GM12801 (cell line): ENCODE results near the gene ARF1.

Source experiments
- CTCF ChIP-seq: IDR thresholded peaks from one replicate; pipeline ENCODE4 v1.5.1; 2011; ENCODE audit warnings: control low read depth; ENCODE audit not compliant: insufficient read length; ENCODE audit errors: extremely low read depth

The ARF1 gene

GRCh38 chr1:228038387-228039005 is 44.0 kb upstream of the ARF1 start:
- no peak for TF ChIP-seq CTCF

- no peak for TF ChIP-seq CTCF
Observed at GRCh38 chr1:228039006-228039903, 43.3 kb upstream of the ARF1 start.

- no peak for TF ChIP-seq CTCF
Observed at GRCh38 chr1:228039986-228040385, 42.5 kb upstream of the ARF1 start.

- TF ChIP-seq CTCF: no peak
Observed at GRCh38 chr1:228041316-228041715, 41.2 kb upstream of the ARF1 start.

GRCh38 chr1:228042508-228042907 is 40.0 kb upstream of the ARF1 start:
- no peak for TF ChIP-seq CTCF

GRCh38 chr1:228043281-228043848 is 39.1 kb upstream of the ARF1 start:
- TF ChIP-seq CTCF: no peak

- no peak for TF ChIP-seq CTCF
Observed at GRCh38 chr1:228044961-228045360, 37.5 kb upstream of the ARF1 start.
